Activated CD4-positive, alpha-beta T cell treated with anti-CD3 and anti-CD28 coated beads for 36 hours (primary cell): ENCODE data around the gene TCP1. TPM values are rescaled to one million over a fixed set of nuclear protein-coding genes. Genes with fewer than 3 reads are reported as not detected.
A peak's percentile ranks its signal among the peaks of the same experiment; 100 is the strongest.

ENCODE experiments used
- ATAC-seq: fragments of 200-7000 bp; cut with Tn5 transposase; one replicate; pipeline ENCODE4 v1.10.0; 2021; ENCODE audit warnings: mild to moderate bottlenecking, moderate library complexity
- CTCF ChIA-PET: fragments of 350-600 bp; sonication (Branson Sonifier 250); formaldehyde crosslinking; loops from one replicate; lab custom pipeline; 2021; ENCODE audit warnings: antibody characterized with exemption; lab: Charles Lee
- POLR2A ChIA-PET: fragments of 350-600 bp; sonication (Branson Sonifier 250); formaldehyde crosslinking; loops from one replicate; lab custom pipeline; 2021; ENCODE audit warnings: antibody characterized with exemption, inconsistent platforms; lab: Charles Lee
- DNase-seq: peaks from one replicate; pipeline ENCODE4 v3.0.0-alpha.2; 2020
- H3K27ac Mint-ChIP-seq: one replicate; pipeline ENCODE4 v1.8.0; 2021; ENCODE audit warnings: mixed read lengths
- H3K27me3 Mint-ChIP-seq: one replicate; pipeline ENCODE4 v1.8.0; 2021; ENCODE audit warnings: mixed read lengths
- H3K36me3 Mint-ChIP-seq: one replicate; pipeline ENCODE4 v1.8.0; 2021; ENCODE audit warnings: low read depth, mixed read lengths
- H3K4me1 Mint-ChIP-seq: one replicate; pipeline ENCODE4 v1.8.0; 2021; ENCODE audit warnings: mixed read lengths
- H3K4me3 Mint-ChIP-seq: one replicate; pipeline ENCODE4 v1.8.0; 2021; ENCODE audit warnings: mild to moderate bottlenecking, moderate library complexity, mixed read lengths
- H3K9me3 Mint-ChIP-seq: one replicate; pipeline ENCODE4 v1.8.0; 2021; ENCODE audit warnings: low read depth, mixed read lengths
- intact Hi-C, 2 experiments: fragments of 100-400 bp; cut with DNase I in 1 of 2; cut with micrococcal nuclease in 1 of 2; formaldehyde crosslinking; loops; one replicate each; pipeline versions ENCODE4 v1.14.2 to v1.15.1; 2022 to 2024; cut with DNase I, micrococcal nuclease
- total RNA-seq, 2 experiments: library from RNA; stranded (reverse); gene quantifications; one replicate each; pipeline ENCODE4 v1.2.3, GENCODE V29; 2021

TCP1 gene
- total RNA-seq, 2 experiments from 2014 or later, result 358 to 496 TPM

- ATAC-seq, result no peak
- Mint-ChIP-seq H3K27me3 (no peaks in the 10 kb centered on the region), H3K27ac (no peak overlapping the region), H3K4me1 (peaks cover 12% of the 10 kb centered on the region), H3K4me3 (no peak overlapping the region), H3K9me3 (no peaks in the 10 kb centered on the region), H3K36me3 (peaks cover 2% of the 10 kb centered on the region)
- intact Hi-C loops, result no loop called here
- ChIA-PET POLR2A (no interaction called here), CTCF (no interaction called here)
- DNase-seq, result no peak
Observed at GRCh38 chr6:159815410-159815809, 26.0 kb upstream of the TCP1 start.

DNA sequence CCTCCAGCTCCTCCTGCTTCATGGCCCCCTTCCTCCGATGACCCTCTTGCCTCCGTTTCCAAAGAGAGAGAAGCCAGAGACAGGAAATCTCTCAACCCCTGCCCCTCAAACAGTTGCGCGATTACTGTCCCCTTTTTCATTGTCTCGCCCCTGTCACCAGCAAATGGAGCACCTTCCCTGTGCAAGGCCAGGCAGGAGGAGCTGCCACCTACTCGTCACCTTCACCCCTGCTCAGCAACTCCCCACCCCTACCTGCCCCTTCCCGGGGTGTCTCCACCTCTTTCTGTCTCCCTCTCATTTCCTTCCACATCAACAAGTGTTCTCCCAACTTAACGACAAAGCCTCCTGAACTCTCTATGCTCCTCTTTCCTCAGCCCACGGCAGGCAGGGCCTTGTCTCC lies 24.4 kb upstream of the TCP1 start:
- no peaks in the 10 kb centered on the region for H3K4me1 Mint-ChIP-seq
- no peak overlapping the region for H3K27ac Mint-ChIP-seq
- no peaks in the 10 kb centered on the region for H3K27me3 Mint-ChIP-seq
- ChIA-PET CTCF (no interaction called here), POLR2A (interaction anchor here (0.6 kb wide), 1 partner anchor 48 kb away, joined by 3 read pairs; no protein-coding TSS in a partner anchor)
- intact Hi-C loops, result no loop called here
- no peak for DNase-seq
- H3K4me3 Mint-ChIP-seq, result no peak overlapping the region
- ATAC-seq, result no peak
- peaks cover 2% of the 10 kb centered on the region for H3K36me3 Mint-ChIP-seq
- no peaks in the 10 kb centered on the region for H3K9me3 Mint-ChIP-seq

DNA sequence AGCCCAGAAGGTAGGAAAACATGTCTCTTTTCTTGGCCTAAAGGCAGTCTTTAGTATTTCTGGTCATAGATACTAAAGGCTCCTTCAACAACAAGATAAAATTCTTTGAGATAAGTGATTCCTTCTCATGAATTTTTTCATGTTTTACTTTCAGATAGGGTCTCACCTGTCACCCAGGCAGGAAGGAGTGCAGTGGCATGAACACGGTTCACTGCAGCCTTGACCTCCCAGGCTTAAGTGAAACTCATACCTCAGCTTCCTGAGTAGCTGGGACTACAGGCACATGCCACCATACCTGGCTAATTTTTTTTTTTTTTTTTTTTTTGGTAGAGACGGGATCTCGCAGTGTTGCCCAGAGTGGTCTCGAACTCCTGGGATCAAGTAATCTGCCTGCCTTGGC lies 19.7 kb upstream of the TCP1 start:
- no peak for ATAC-seq

GRCh38 chr6:159808647-159809046 lies 19.2 kb upstream of the TCP1 start:
- no peaks in the 10 kb centered on the region for H3K36me3 Mint-ChIP-seq
- no peak overlapping the region for H3K4me3 Mint-ChIP-seq
- no peak overlapping the region for H3K27ac Mint-ChIP-seq
- H3K27me3 Mint-ChIP-seq, result no peaks in the 10 kb centered on the region
- intact Hi-C loops, result no loop called here
- no peak for ATAC-seq
- no peaks in the 10 kb centered on the region for H3K9me3 Mint-ChIP-seq
- H3K4me1 Mint-ChIP-seq, result no peaks in the 10 kb centered on the region
- ChIA-PET CTCF (interaction anchor here (0.6 kb wide), 1 partner anchor 269 kb away, joined by 4 read pairs; no protein-coding TSS in a partner anchor), POLR2A (no interaction called here)
- DNase-seq, result no peak

More for the DNA sequence above, 19.7 kb upstream of the TCP1 start:
- DNase-seq, result no peak
- no peaks in the 10 kb centered on the region for H3K4me1 Mint-ChIP-seq
- H3K27ac Mint-ChIP-seq, result no peak overlapping the region
- H3K36me3 Mint-ChIP-seq, result no peaks in the 10 kb centered on the region
- ChIA-PET CTCF (interaction anchor here (0.6 kb wide), 2 partner anchors 186 to 269 kb away, joined by 3 to 4 read pairs; no protein-coding TSS in a partner anchor), POLR2A (no interaction called here)
- no peak overlapping the region for H3K4me3 Mint-ChIP-seq
- intact Hi-C loops, result no loop called here
- H3K27me3 Mint-ChIP-seq, result no peaks in the 10 kb centered on the region
- no peaks in the 10 kb centered on the region for H3K9me3 Mint-ChIP-seq

DNA sequence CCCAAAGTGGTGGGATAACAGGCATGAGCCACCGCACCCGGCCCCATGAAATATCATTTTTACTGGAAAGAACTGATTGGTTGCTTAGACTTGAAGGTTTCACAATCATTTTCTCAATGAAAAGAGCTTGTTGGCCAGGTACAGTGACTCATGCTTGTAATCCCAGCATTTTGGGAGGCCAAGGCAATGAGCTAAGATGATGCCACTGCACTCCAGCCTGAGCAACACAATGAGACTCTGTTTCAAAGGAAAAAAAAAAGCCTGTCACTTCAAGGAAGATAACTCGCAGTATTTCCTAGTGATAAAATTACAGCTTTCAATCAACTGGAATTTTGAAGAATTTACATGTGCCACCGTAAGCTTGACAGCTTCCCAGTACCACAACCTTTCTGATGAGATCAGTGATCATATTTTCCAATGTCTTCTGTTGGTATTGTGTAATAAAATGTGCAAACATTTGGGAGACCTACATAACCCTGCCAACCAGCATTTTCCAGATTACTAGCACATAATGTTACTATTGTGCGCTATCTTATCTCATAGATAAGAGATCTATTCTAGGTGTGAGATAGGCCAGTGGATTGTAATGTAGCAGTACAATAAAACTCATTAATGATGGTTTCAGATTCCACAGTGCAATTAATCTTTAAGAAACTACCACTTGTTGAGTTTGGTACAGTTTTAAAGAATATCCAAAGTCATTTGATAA lies 17.9 kb upstream of the TCP1 start:
- no peaks in the 10 kb centered on the region for H3K27me3 Mint-ChIP-seq
- no peaks in the 10 kb centered on the region for H3K4me1 Mint-ChIP-seq
- H3K27ac Mint-ChIP-seq, result no peak overlapping the region
- no peak for DNase-seq
- H3K36me3 Mint-ChIP-seq, result no peaks in the 10 kb centered on the region
- H3K4me3 Mint-ChIP-seq, result no peak overlapping the region
- no peak for ATAC-seq
- intact Hi-C loops, result no loop called here
- POLR2A ChIA-PET, result no interaction called here
- H3K9me3 Mint-ChIP-seq, result no peaks in the 10 kb centered on the region
- CTCF ChIA-PET, result interaction anchor here (0.7 to 0.8 kb wide), 3 partner anchors 25 to 644 kb away, joined by 3 read pairs; no protein-coding TSS in a partner anchor

DNA sequence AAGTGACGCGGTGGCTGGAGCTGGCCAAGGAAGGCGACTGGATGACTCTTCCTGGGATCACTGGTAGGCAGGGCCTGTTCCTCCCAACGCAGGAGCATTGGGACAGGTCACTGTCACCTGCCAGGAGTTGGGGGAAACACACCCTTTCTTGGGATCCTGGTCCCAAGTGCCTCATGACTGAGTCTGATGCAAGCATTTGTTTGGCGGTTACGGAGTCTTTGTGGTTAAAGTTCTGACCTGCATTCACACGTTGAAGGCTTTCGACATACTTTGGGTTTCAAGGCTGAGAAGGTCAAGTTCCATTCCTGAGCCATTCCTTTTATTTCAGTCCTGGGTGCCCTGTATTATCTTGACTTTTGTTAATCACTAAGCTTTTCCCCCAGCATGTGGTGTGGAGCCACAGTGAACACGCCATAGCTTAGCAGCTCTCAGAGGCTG lies 16.6 kb upstream of the TCP1 start:
- H3K27ac Mint-ChIP-seq, result no peak overlapping the region
- intact Hi-C loops, result no loop called here
- ATAC-seq, result no peak
- POLR2A ChIA-PET, result interaction anchor here (0.6 kb wide), 1 partner anchor 154 kb away, joined by 3 read pairs; no protein-coding TSS in a partner anchor
- H3K4me1 Mint-ChIP-seq, result no peaks in the 10 kb centered on the region
- DNase-seq, result no peak
- CTCF ChIA-PET, result no interaction called here
- no peaks in the 10 kb centered on the region for H3K27me3 Mint-ChIP-seq
- H3K36me3 Mint-ChIP-seq, result no peaks in the 10 kb centered on the region
- no peaks in the 10 kb centered on the region for H3K9me3 Mint-ChIP-seq
- H3K4me3 Mint-ChIP-seq, result no peak overlapping the region

DNA sequence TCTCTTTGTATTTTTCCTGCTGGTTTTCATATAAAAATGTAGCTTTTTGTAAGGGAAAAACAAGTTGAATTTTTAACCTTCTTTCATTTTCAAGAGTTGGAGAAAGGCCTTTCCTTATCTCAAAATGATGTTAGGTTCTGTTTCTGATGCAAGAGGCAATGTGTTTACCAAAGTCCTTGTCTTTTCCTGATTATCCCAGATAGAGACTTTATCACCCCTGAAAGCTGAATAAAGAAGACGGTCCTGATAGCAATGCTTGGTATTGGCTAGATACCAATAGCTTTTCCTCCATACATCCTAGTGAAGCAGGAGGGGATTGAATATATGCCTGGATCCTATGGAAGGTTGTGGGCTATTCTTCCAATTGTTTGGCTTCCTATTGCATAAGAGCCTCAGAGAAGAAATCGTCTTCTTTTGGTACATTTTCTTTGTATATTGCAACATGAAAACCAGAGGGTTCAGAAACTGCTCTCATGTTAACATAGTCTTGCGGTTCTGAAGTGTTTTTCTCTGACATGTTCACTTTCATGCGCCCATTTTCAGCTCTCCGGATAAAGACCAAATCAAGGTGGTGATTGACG lies 16.1 kb upstream of the TCP1 start:
- POLR2A ChIA-PET, result no interaction called here
- CTCF ChIA-PET, result no interaction called here
- H3K27ac Mint-ChIP-seq, result no peak overlapping the region
- H3K9me3 Mint-ChIP-seq, result no peaks in the 10 kb centered on the region
- H3K27me3 Mint-ChIP-seq, result no peaks in the 10 kb centered on the region
- H3K4me1 Mint-ChIP-seq, result no peaks in the 10 kb centered on the region
- no peaks in the 10 kb centered on the region for H3K36me3 Mint-ChIP-seq
- no peak overlapping the region for H3K4me3 Mint-ChIP-seq
- no peak for DNase-seq
- no peak for ATAC-seq
- intact Hi-C loops, result no loop called here

DNA sequence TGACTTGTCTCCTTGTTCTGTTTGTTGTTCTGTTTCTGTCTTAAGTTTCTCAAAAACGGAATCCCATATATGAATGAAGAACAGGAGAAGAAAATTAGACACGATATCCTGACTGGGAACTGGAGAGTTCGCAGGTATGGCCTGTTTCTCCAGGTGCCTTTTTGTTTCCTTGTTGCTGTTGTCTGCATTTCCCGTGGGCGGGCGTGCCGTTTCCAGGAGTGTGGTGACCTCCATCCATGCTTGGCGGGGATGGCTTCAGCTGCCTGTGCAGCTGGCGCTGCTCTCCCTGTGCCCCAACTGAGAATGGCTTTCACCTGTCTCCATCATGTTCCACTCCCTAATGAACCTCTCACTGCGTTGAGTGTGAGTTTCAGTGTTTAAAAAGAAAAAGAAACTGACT lies 15.1 kb upstream of the TCP1 start:
- no peak overlapping the region for H3K27ac Mint-ChIP-seq
- POLR2A ChIA-PET, result no interaction called here
- ATAC-seq, result no peak
- intact Hi-C loops, result no loop called here
- H3K4me3 Mint-ChIP-seq, result no peak overlapping the region
- CTCF ChIA-PET, result no interaction called here
- no peaks in the 10 kb centered on the region for H3K27me3 Mint-ChIP-seq
- H3K4me1 Mint-ChIP-seq, result no peaks in the 10 kb centered on the region
- peaks cover 5% of the 10 kb centered on the region for H3K36me3 Mint-ChIP-seq
- H3K9me3 Mint-ChIP-seq, result no peaks in the 10 kb centered on the region
- no peak for DNase-seq

DNA sequence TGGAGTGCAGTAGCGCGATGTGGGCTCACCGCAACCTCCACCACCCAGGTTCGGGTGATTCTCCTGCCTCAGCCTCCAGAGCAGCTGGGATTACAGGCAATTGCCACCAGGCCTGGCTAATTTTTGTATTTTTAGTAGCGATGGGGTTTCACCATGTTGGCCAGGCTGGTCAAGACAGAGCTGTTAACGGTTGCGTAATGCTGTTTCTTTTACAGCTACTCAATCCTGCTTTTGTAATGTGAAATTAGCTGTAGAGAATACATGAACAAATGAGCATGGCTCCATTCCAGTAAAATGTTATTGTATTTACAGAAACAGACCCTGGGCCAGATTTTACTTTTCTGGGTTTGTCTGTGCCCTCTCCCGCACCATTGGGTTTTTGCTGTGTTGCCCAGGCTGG lies 12.5 kb upstream of the TCP1 start:
- peaks cover 27% of the 10 kb centered on the region for H3K36me3 Mint-ChIP-seq
- DNase-seq (no peak), ATAC-seq (no peak)
- no peaks in the 10 kb centered on the region for H3K9me3 Mint-ChIP-seq
- ChIA-PET CTCF (no interaction called here), POLR2A (no interaction called here)
- H3K27ac Mint-ChIP-seq, result no peak overlapping the region
- no peak overlapping the region for H3K4me3 Mint-ChIP-seq
- intact Hi-C loops, result no loop called here
- H3K4me1 Mint-ChIP-seq, result peaks cover 16% of the 10 kb centered on the region
- H3K27me3 Mint-ChIP-seq, result no peaks in the 10 kb centered on the region

GRCh38 chr6:159800141-159800865 lies 10.9 kb upstream of the TCP1 start, which contains the start of gene PNLDC1:
Gene PNLDC1, plus strand, starts transcription at chr6:159800276. Its CDS starts 32 bp downstream, at chr6:159800308.
- no peaks in the 10 kb centered on the region for H3K9me3 Mint-ChIP-seq
- H3K4me3 Mint-ChIP-seq, result no peak within 1 kb of the TSS
- no peak for DNase-seq
- H3K4me1 Mint-ChIP-seq, result peaks cover 20% of the 10 kb centered on the region
- CTCF ChIA-PET, result interaction anchor here (0.6 kb wide), 1 partner anchor 397 kb away, joined by 3 read pairs; no protein-coding TSS in a partner anchor
- POLR2A ChIA-PET, result no interaction called here
- no peaks in the 10 kb centered on the region for H3K27me3 Mint-ChIP-seq
- ATAC-seq, result no peak
- intact Hi-C loops, result no loop called here
- peaks cover 33% of the 10 kb centered on the region for H3K36me3 Mint-ChIP-seq
- H3K27ac Mint-ChIP-seq, result no peak within 1 kb of the TSS

DNA sequence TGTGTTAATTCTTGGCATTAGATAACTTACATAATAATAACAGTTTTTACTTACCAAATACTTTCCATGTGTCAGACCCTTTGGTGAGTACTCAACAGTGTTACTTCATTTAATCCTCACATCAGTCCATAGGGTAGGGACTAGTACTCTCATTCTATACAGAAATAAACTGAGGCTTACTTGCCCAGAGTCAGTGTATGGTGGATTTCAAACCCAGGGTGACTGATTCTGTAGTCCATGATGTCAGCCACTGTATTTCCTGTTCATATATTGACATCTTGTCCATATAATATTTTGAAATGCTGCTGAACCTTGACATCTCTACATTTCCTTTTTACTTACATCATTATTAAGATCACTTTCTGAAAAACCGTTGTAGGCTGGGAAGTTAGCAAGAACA lies 8.2 kb upstream of the TCP1 start:
- H3K36me3 Mint-ChIP-seq, result peaks cover 56% of the 10 kb centered on the region
- peak; percentile 64 for ATAC-seq
- intact Hi-C loops, result no loop called here
- POLR2A ChIA-PET, result no interaction called here
- peaks cover 43% of the 10 kb centered on the region for H3K4me1 Mint-ChIP-seq
- peak overlapping the region; percentile 45 for H3K27ac Mint-ChIP-seq
- H3K9me3 Mint-ChIP-seq, result no peaks in the 10 kb centered on the region
- CTCF ChIA-PET, result no interaction called here
- H3K27me3 Mint-ChIP-seq, result no peaks in the 10 kb centered on the region
- H3K4me3 Mint-ChIP-seq, result no peak overlapping the region
- no peak for DNase-seq
